Left lobe of liver (tissue), 2 donors: Measurements from ENCODE around the gene MAML1. TPM values are rescaled to one million over a fixed set of nuclear protein-coding genes. Genes with fewer than 3 reads are reported as not detected.

Experiments used
- ATAC-seq: fragments of 200-7000 bp; cut with Tn5 transposase; one replicate; pipeline ENCODE4 v1.9.1; 2020; ENCODE audit warnings: mild to moderate bottlenecking, moderate library complexity
- DNase-seq: peaks from one replicate; pipeline ENCODE4 v3.0.0-alpha.2; 2020; ENCODE audit warnings: low spot score
- total RNA-seq: library from RNA; stranded (reverse); gene quantifications from one replicate; pipeline ENCODE4 v1.2.1, GENCODE V29; 2021
- donor health status: DM: no; HTN: no; CAD: no; lungs with moderate emphysema.
- donor health status: DM: no; HTN: yes; CAD: no.

Gene MAML1
- total RNA-seq, 1 donor from 2014 or later, result 7.3 TPM

DNA sequence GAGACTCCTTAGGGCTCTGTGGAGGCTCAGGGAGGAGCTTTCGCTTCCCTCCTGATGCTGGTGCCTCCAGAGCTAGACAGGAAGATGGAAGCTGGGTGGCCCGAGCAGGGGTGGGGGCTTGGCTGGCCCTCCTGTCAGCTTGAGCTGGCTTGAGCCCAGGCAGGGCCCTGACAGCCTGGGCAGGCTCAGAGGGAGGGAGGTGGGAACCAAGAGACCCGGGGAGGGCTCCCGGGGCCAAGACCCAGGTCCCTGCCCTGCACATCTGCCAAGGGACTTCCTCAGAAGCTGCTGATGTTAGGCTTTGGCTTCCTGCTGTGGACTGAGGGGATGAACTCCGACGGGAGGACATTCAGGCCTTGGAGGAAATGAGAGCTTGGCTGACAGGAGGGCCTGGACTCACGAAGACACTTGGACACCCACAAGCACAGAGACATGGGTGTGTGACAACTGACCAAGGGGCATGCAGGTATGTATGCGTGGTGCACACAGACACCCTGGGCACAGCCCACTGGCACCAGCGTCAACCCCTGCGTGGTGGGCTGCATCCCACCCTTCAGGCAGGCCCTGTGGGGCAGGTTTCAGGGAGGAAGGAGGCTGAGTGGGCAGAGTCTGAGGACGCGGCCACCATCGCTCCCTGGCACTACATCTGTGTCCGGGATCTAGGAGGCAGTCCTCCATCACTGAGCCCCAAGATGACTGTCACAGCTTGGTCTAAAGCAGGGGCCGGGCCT lies 59.4 kb downstream of the MAML1 start:
- ATAC-seq (no peak), DNase-seq (no peak)

DNA sequence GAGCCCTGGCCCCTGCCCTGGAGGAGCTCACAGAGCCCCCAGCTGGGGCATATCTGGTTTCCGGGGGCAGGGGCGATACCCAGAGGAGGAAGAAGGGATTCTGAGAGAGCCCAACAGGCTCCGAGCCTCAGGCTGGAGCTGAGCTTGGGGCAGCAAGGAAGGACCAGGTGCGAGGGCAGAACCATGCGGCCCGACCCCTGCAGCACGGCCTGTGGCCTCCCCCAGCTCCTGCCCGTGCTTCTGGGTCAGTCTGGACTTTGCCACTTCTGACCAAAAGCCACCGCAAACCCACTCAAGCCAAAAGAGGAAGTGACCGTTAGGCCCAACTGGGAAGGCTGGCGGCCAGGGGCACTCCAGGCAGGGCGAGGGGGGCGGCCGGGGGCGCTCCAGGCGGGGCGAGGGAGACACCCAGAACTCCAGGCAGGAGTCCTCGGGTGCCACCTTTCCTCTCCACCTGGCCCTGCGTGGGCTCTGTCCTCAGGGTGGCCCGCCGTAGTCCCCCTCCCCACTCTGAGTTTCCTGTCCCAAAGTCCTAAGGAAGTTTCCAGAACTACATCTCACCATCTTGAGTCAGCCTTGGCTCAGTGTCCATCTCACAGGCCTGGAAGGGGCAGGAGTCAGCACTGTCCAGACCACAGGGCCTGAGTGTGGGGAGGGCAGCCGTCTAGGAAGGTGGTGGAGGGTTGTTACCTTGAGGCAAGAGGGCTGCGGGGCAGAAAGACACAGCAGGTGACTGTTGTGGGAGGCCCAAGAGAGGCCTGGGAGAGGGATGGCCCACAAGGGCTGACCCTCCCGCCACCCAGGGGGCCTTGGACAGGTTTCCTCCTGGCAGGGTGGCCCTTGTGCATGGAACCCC lies 60.2 kb downstream of the MAML1 start:
- no peak for DNase-seq
- ATAC-seq, result no peak

GRCh38 chr5:179793468-179794139 lies 61.0 kb downstream of the MAML1 start, which contains the start of gene LTC4S:
TSS of gene LTC4S (plus strand) at chr5:179793986. CDS start at chr5:179794081, 95 bp downstream.
- DNase-seq (peak; percentile 60), ATAC-seq (no peak)

GRCh38 chr5:179794171-179794570 lies 61.5 kb downstream of the MAML1 start:
- ATAC-seq (no peak), DNase-seq (no peak)

GRCh38 chr5:179794575-179794974 lies 62.0 kb downstream of the MAML1 start:
- DNase-seq (no peak), ATAC-seq (no peak)

- ATAC-seq (no peak), DNase-seq (no peak)
Observed at GRCh38 chr5:179795049-179795862, 62.6 kb downstream of the MAML1 start.

DNA sequence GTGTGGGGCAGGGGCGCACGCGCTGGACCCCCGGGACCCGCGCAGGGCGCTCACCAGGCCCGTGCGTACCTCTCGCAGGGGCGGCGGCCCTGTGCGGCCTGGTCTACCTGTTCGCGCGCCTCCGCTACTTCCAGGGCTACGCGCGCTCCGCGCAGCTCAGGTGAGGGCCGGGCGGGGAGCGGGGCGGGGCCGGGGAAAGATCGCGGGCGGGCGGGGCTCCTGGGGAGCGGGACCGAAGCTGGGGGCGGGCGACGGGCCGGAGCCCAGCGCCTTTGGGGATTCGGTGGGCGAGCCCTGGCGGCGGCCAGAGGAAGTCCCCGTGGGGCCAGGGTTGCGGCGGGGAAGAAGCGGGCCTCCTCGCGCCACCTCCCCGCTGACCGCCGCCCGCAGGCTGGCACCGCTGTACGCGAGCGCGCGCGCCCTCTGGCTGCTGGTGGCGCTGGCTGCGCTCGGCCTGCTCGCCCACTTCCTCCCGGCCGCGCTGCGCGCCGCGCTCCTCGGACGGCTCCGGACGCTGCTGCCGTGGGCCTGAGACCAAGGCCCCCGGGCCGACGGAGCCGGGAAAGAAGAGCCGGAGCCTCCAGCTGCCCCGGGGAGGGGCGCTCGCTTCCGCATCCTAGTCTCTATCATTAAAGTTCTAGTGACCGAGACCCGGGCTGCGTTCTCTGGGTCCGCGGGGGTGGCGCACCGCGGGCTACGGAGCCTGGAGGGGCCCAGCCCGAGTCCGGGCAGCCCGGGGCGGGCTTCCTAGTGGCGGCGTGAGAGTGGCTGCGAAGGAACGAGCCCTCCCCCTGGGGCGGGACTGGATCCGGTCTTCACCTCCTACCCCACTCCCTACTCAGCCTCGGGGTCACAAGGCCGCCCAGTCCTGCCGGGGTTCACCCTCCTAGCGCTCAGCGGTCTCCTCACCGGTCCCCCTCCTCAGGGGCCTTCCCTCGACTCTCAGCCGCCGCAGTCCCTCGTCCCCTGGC lies 63.5 kb downstream of the MAML1 start:
- DNase-seq, result peak; percentile 86
- ATAC-seq, result peak; percentile 84

DNA sequence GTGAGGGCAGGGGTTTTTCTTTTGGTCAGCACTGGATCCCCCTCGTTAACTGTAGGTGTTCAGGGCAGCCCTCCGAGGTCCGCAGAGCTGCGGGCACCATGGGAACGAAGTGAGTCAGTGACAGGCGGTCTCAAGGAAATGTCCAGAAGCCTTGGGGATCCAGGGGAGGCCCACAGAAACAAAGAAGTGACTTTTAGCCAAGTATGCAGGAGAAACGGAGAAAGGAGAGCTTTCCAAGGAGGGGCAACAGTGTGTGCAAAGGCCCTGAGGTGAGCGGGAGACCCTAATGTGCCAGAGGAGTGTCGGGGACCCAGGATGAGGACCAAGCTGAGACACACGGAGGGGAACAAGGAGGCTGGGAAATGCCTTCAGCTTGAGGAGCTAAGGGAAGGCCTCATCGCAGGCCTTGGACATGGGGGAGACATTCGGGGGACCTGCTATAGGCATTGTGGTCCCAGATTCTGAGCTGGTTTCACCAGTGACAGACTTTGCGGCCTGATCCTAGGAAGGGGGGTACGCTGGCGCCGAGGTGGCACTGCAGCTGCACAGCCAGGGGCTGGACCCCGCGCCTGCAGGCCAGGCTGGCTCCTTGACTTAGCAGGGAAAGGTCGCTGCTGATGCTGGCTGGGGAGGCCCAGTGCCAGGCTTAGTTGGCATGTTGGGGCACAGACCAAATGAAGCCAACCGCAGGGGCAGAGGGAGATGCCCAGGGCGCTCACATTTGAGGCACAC lies 64.4 kb downstream of the MAML1 start:
- DNase-seq (no peak), ATAC-seq (no peak)

GRCh38 chr5:179797741-179798140 lies 65.1 kb downstream of the MAML1 start:
- no peak for DNase-seq
- ATAC-seq, result no peak

- DNase-seq, result no peak
- ATAC-seq, result no peak
Observed at GRCh38 chr5:179798144-179798770, 65.6 kb downstream of the MAML1 start.

DNA sequence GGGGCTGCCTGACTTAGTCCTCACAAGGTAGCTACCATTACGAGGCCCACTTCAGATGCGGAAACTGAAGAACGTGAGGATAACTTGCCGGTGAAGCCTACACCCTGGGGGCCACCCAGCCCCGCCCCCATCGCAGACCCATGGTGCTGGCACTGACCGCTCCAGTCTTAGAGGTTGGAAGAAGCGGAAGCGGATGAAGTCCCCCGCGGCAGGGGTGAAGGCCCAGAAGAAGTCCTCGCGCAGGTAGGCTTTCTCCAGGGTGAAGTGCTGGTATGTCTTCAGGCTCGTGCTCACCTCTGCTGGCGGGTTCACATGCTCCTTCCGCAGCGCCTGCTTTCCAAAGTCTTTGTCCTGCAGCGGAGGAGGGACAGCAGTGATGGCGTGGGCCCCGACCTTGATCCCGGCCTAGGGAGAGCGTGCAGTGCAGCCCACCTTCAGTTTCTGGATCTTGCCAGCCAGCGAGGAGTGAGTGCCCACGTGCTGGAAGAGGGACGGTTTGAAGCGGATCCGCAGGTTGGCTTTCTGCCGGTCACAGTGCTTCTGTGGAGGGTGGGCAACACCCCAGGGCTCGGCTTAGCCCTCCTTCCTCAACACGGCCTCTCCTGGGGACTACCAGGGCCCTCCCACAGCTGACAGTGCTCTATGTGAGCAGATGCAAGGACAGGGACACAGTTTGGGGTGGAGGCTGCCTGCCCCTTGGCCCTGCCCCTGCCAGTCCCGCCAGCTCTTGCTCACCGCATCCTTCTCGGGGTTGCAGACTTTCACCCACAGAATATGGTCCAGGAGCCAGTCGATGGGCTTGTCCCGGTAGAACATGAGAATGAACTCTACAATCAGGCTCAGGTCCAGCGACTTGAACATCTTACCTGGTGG lies 66.4 kb downstream of the MAML1 start:
- ATAC-seq (no peak), DNase-seq (no peak)

DNA sequence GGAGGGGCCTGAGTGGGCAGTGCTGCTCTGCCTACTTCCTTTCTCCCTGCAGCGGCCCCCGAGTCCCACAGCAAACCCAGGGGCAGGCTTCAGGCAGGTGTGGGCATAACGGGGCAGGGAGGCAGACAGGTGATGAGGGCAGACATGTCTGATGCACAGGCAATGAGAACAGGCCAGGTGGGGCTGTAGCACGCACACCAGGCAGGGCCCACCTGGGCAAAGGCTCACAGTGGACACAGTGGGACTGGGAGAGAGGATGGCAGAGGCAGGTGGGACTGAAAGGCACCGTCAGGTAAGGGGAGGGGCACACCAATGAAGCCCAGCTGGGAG lies 67.0 kb downstream of the MAML1 start:
- no peak for DNase-seq
- ATAC-seq, result no peak

DNA sequence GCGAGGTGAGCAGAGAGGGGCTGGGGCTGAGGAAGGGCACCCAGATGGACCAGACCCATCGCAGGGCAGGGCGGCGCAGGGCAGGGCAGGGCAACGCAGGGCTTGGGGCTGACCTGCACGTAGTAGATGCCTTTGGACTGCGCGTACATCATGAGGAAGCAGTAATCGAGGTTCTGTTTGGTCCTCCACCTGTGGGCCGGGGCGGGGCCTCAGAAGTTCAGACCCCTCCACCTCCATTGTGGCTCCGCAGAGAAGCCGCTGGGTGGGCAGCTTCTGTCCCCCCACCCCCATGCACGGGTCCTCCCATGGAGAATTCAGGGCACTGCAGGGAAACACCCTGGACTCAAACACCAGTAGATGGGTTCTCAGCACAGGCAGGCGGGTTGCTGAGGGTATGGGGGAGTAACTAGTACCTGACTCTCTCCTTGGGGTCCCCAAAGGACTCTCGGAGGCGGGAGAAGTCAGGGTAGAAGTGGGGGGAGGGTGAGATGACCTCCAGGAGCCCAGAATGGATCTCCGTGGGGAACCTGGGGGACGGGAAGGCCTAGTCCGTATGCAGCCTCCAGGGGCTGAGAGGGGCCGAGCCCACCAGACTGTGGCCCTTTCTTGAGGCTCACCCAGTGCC lies 67.6 kb downstream of the MAML1 start:
- DNase-seq (no peak), ATAC-seq (no peak)

GRCh38 chr5:179800696-179801201 lies 68.1 kb downstream of the MAML1 start:
- DNase-seq (no peak), ATAC-seq (no peak)

- ATAC-seq, result peak; percentile 39
- DNase-seq, result peak; percentile 83
Observed at GRCh38 chr5:179801304-179802206, 68.9 kb downstream of the MAML1 start.
